HL-60 (cell line): Measurements from ENCODE around the gene DHRS3.

ENCODE experiments used
- POLR2AphosphoS5 ChIP-seq: IDR thresholded peaks from 2 replicates; pipeline ENCODE4 v1.6.1; 2012; ENCODE audit warnings: low read depth
- TF ChIP-seq, protein P1 (sequence below): IDR thresholded peaks from one replicate; pipeline ENCODE4 v1.5.1; 2011; ENCODE audit warnings: low read length, control low read depth, inconsistent platforms; ENCODE audit not compliant: insufficient read depth

DNA sequence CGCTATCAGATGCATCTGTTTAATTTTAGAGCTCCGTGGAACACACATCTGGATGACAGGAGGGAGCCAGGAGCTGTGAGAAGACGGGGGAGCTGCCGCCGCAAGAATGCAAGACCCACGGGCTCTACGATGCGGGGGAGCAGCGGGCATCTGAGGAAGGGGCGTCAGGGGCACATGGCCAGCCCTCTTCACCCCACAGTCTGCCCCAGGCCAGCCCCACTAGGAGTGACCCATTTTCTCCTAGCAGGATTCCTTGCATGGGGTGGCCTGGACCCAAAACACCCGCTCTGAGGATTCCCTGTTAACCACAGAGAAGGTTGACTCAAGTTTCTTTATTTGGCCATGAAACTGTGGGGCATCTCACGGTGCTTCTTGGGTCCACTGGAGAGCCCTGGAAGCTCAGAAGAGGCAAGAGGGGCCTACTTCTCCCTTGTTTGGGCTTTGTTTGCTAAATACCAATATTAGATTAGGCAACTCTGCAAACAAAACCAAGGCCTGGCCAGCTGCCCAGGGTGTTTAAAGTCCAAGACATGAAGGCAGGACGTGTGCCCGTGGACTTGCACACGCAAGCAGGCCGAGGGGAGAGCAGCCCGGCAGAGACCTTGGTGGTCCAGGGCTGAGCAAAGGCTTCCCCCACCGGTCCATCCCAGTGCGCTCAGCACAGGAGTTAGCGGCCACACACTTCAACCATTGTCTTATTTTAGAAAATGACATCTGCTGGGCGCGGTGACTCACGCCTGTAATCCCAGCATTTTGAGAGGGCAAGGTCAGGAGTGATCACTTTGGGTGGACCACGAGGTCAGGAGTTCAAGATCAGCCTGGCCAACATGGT is 89.8 kb downstream of the DHRS3 start:
- TF ChIP-seq, protein P1, sequence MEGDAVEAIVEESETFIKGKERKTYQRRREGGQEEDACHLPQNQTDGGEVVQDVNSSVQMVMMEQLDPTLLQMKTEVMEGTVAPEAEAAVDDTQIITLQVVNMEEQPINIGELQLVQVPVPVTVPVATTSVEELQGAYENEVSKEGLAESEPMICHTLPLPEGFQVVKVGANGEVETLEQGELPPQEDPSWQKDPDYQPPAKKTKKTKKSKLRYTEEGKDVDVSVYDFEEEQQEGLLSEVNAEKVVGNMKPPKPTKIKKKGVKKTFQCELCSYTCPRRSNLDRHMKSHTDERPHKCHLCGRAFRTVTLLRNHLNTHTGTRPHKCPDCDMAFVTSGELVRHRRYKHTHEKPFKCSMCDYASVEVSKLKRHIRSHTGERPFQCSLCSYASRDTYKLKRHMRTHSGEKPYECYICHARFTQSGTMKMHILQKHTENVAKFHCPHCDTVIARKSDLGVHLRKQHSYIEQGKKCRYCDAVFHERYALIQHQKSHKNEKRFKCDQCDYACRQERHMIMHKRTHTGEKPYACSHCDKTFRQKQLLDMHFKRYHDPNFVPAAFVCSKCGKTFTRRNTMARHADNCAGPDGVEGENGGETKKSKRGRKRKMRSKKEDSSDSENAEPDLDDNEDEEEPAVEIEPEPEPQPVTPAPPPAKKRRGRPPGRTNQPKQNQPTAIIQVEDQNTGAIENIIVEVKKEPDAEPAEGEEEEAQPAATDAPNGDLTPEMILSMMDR: no peak
- no peak for TF ChIP-seq POLR2AphosphoS5
